CD4-positive, alpha-beta T cell treated with Interleukin-2 at 100 ng/mL for 4 hours (primary cell): Measurements from ENCODE around the gene ZNRF3.
"Not testable (repeated sequence)": the region's sequence is repeated elsewhere in the genome, so short reads cannot be mapped to it uniquely, and the experiment has no call there.

ENCODE experiments used
- DNase-seq: peaks from one replicate; pipeline ENCODE4 v3.0.0-alpha.2; 2020; ENCODE audit warnings: low spot score

Gene ZNRF3

GRCh38 chr22:28907311-28908008 is 24.1 kb downstream of the ZNRF3 start:
- no peak for DNase-seq

- DNase-seq, result not testable (repeated sequence)
Measured at GRCh38 chr22:28908810-28909209, 25.4 kb downstream of the ZNRF3 start.

GRCh38 chr22:28909375-28909774 is 26.0 kb downstream of the ZNRF3 start:
- no peak for DNase-seq

GRCh38 chr22:28910569-28911303 is 27.4 kb downstream of the ZNRF3 start:
- DNase-seq, result no peak

GRCh38 chr22:28911304-28911690 is 27.9 kb downstream of the ZNRF3 start:
- no peak for DNase-seq

GRCh38 chr22:28911777-28912669 is 28.7 kb downstream of the ZNRF3 start:
- no peak for DNase-seq

GRCh38 chr22:28914201-28914600 is 30.8 kb downstream of the ZNRF3 start:
- DNase-seq, result no peak

GRCh38 chr22:28915969-28916368 is 32.6 kb downstream of the ZNRF3 start:
- no peak for DNase-seq

- no peak for DNase-seq
Measured at GRCh38 chr22:28917747-28918549, 34.6 kb downstream of the ZNRF3 start.

- DNase-seq, result no peak
Measured at GRCh38 chr22:28918550-28919271, 35.3 kb downstream of the ZNRF3 start.

- DNase-seq, result no peak
Measured at GRCh38 chr22:28920757-28921584, 37.6 kb downstream of the ZNRF3 start.

GRCh38 chr22:28921585-28921879 is 38.2 kb downstream of the ZNRF3 start:
- DNase-seq, result no peak

GRCh38 chr22:28922540-28923244 is 39.3 kb downstream of the ZNRF3 start:
- DNase-seq, result no peak

- DNase-seq, result no peak
Measured at GRCh38 chr22:28923826-28924732, 40.7 kb downstream of the ZNRF3 start.

GRCh38 chr22:28925916-28926315 is 42.5 kb downstream of the ZNRF3 start:
- no peak for DNase-seq

GRCh38 chr22:28927630-28928029 is 44.3 kb downstream of the ZNRF3 start:
- DNase-seq, result no peak

- DNase-seq, result no peak
Measured at GRCh38 chr22:28929197-28929596, 45.8 kb downstream of the ZNRF3 start.

GRCh38 chr22:28930357-28931007 is 47.1 kb downstream of the ZNRF3 start:
- DNase-seq, result no peak
